ENCODE data around the gene ADAM33.

The ADAM33 gene

DNA sequence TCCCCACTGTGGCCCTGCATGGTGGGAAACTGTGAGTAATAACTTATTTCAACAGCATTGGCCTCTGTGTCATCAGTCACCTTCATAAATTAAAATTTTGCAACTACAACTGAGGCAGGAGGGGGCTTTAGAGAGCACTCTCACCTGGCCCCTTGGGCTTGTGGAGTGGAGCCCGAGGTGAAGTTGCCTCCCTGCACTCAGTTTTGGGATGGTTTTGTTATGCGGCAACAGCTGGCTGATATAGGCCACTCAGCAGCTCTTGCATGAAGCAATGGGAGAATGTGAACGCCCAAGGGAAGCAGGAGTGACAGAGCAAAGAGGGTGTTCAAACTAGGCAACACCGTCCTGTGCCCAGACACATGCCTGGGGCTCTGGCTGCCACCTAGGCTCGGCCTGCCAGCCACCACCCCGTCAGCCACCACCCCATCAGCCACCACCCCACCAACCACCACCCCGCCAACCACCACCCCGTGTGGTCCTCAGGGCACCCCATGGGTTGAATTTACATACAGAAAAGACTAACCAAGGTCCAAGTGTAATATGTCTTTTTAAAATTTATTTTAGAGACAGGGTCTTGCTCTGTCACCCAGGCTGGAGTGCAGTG is 14.3 kb downstream of the ADAM33 start:
- DNase-seq (ENCODE audit: low read depth) = no peak
- no peak overlapping the region for H3K4me3 ChIP-seq (ENCODE audit: low read depth, low read length)
- TF ChIP-seq, protein P1, sequence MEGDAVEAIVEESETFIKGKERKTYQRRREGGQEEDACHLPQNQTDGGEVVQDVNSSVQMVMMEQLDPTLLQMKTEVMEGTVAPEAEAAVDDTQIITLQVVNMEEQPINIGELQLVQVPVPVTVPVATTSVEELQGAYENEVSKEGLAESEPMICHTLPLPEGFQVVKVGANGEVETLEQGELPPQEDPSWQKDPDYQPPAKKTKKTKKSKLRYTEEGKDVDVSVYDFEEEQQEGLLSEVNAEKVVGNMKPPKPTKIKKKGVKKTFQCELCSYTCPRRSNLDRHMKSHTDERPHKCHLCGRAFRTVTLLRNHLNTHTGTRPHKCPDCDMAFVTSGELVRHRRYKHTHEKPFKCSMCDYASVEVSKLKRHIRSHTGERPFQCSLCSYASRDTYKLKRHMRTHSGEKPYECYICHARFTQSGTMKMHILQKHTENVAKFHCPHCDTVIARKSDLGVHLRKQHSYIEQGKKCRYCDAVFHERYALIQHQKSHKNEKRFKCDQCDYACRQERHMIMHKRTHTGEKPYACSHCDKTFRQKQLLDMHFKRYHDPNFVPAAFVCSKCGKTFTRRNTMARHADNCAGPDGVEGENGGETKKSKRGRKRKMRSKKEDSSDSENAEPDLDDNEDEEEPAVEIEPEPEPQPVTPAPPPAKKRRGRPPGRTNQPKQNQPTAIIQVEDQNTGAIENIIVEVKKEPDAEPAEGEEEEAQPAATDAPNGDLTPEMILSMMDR (conservative IDR thresholded peaks at IDR 0.05; ENCODE audit: low read depth, low read length) = no peak

DNA sequence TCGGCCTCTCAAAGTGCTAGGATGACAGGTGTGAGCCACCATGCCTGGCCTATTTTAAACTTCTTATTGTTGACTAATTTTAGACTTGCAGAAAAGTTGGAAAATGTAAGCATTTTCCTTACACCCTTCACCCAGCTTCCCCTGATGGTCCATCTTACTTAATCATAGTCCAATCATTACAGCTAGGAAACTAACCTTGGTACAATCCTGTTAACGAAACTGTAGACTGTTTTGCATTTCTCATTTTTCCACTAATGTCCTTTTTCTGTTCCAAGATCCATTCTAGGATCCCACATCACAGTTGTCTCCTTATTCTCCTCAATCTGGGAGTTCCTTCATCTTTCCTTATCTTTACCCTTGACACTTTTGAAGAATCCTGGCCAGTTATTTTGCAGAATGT is 18.0 kb downstream of the ADAM33 start:
- TF ChIP-seq, protein P1 (conservative IDR thresholded peaks at IDR 0.05; ENCODE audit: low read depth, low read length) = no peak
- H3K4me3 ChIP-seq (ENCODE audit: low read depth, low read length) = no peak overlapping the region
- no peak for DNase-seq (ENCODE audit: low read depth)

DNA sequence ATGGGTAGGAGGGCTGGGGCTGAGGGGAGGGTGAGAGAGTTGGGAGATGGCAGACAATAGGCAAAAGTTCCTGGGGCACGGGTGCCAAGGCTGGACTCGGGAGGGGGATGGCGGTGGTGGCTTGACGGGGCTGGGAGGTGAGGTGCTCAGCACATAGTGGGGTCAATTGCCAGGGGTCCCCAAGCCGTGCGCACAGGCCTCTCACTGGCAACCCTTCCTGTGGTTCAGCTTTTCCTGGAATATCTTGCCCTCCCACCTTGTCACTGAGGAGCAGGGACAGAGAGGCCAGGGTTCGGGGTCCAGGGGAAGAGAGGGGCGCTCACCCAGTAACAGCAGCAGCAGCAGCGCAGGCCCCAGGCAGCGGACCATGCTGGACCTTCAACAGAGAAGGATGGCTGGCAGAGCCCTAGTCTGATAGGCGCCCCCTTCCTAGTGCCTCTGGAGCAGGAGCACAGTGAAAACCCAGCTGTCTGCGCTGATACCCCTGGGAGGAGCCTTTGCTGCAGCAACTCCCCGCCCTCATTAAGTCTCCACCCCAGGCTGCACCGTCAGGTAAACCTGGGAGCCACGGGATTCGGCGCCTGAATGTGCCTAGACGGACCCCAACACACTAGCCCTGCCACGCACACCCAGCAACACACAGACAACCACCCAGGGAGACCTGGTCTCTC is 18.6 kb downstream of the ADAM33 start, which contains the start of gene GFRA4:
Gene GFRA4, minus strand, starts transcription at position 369 of the 671 bp plus-strand sequence. Its CDS starts 0 bp downstream, at position 369.
- DNase-seq (ENCODE audit: low read depth) = no peak
- TF ChIP-seq, protein P1 (conservative IDR thresholded peaks at IDR 0.05; ENCODE audit: low read depth, low read length) = no peak

DNA sequence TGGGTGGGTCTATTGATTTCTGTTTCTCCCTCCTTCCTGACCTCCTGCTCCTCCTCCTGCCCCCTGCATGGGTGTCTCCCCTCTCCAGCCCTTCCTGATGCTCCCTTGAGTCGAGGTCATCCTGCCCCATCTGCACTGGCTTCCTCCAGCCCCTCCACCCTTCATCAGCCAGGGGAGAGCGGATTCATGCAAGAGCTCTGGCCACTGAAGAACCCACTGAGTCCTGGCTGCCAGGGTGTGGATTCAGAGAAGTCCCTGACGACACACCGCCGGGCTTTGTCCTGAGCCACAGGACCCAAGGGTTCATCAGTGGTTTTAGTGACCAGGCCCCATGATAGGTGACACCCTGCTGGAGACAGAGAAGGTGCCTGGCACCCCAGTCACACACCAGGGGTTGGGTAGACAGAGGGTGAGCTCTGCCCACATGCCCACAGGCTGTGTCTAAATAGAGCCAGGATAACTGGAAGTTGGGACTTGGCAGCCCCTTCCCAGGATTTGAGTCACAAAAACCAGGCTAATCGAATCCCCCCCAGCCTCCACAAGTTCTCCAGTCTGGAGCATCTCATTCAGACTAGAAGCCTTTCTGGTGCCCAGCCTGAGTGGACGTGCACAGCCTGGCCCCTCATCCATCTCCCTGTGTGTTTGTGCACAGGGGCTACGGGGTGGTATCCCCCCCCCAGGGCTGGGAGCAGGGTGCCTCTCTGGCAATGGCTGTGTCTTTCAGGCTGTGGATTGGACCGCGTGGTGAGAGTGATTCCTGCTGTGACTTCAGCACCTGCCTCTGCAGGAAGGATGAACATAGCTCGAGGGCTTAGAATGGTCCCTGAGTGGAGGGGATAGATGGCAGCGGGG is 19.8 kb downstream of the ADAM33 start:
- no peak overlapping the region for H3K4me3 ChIP-seq (ENCODE audit: low read depth, low read length)
- TF ChIP-seq, protein P1 (conservative IDR thresholded peaks at IDR 0.05; ENCODE audit: low read depth, low read length) = no peak
- DNase-seq (ENCODE audit: low read depth) = no peak

More for the DNA sequence above, 18.6 kb downstream of the ADAM33 start, which contains the start of gene GFRA4:
- no peak within 1 kb of the TSS for H3K4me3 ChIP-seq (ENCODE audit: low read depth, low read length)

DNA sequence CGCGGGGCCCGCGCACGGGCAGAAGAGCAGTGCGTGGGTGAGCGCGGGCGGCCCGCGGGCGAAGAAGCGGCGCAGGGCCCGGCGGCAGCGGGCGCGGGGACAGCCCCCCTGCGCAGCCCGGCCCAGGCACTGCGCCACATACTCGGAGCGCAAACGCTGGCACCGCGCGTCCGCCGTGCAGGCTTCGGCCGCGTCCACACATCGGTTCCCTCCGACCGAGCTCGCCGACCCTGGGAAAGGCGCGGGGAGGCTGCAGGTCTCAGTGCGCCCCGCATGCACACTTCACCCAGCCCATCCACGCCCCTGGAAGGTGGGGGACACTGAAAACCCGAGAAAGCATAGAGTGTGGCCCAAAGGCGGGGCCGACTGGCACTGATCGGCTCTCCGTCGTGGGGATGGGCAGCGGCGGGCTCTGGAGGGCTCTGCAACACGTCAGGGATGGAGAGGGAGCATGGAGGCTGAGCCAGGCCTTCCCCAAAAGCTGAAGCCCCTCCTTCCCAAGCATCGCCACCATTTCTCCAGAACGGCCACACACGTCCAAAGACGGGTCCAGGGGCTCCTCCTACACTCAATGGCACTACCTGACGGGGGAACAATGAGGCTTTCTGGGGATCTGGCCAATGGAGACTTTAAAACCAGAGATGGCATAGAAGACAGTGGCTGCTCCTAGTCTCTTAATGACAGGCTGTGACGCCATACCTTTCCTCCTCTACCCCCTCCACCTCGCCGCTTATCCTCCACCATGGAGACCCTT is 20.6 kb downstream of the ADAM33 start:
- no peak for DNase-seq (ENCODE audit: low read depth)
- no peak overlapping the region for H3K4me3 ChIP-seq (ENCODE audit: low read depth, low read length)
- TF ChIP-seq, protein P1 (conservative IDR thresholded peaks at IDR 0.05; ENCODE audit: low read depth, low read length) = no peak

DNA sequence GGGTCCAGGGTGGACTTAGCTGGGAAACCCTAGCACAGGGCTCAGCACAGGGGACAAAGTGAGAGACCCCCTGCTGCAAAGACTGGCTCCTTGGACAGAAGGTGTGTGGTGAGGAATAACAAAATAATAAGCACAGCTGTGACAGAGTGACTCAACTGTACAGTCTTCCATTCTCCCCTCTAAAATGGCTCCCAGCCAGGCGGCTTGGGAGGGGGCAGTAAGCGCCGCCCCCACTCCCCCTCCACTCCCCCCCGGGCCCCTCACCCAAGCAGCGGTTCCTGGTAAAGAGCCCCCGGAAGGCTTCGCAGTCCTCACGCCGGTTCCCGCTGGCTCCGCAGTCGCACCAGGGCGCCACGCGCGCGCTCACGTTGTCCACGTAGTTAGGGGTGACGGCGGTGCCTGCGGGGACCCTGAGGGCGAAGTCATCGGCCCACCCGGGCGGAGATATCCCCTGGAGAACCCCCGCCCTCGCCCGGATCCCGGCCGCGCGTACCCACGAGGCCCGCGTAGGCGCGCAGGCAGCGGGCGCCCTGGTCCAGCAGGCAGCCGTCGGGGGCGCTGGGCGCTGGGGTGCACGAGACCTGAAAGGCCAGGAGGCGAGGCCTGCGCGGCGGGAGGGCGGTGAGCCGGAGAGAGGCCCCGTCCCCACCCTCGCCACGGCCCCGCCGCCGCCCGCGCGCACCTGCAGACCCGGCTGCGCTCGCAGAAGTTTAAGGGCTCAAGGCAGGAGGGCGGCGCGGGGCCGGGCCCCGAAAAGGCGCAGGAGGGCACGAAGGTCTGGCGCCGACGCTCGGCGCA is 21.3 kb downstream of the ADAM33 start:
- no peak overlapping the region for H3K4me3 ChIP-seq (ENCODE audit: low read depth, low read length)
- TF ChIP-seq, protein P1 (conservative IDR thresholded peaks at IDR 0.05; ENCODE audit: low read depth, low read length) = no peak
- DNase-seq (ENCODE audit: low read depth) = no peak

All from choroid plexus epithelial cell (primary cell).